Measurements from ENCODE around the gene ASAP2.

ASAP2 gene

DNA sequence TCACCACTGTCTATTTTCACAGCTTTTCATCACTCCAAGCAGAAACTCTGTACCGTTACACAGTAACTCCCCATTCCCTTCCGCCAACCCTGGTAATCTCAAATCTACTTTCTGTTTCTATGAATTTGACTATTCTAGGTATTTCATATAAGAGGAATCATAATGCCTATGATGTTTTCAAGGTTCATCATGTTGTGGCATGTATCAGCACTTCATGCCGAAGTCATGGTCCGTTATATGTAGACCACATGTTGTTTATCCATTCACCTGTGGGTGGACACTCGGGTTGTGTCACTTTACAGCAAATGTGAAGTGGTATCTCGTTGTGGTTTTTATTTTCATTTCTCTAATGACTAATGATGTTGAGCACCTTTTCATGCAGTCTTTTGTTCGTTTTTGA lies 238.5 kb downstream of the ASAP2 start:
- peaks cover 57% of the 10 kb centered on the region for H3K36me3 Mint-ChIP-seq (ENCODE audit: low read depth)
- no peak overlapping the region for H3K4me3 Mint-ChIP-seq
- no peaks in the 10 kb centered on the region for H3K9me3 Mint-ChIP-seq
- peaks cover 8% of the 10 kb centered on the region for H3K4me1 Mint-ChIP-seq (ENCODE audit: low read depth)
- no peaks in the 10 kb centered on the region for H3K27me3 Mint-ChIP-seq
- no peak overlapping the region for H3K27ac Mint-ChIP-seq

DNA sequence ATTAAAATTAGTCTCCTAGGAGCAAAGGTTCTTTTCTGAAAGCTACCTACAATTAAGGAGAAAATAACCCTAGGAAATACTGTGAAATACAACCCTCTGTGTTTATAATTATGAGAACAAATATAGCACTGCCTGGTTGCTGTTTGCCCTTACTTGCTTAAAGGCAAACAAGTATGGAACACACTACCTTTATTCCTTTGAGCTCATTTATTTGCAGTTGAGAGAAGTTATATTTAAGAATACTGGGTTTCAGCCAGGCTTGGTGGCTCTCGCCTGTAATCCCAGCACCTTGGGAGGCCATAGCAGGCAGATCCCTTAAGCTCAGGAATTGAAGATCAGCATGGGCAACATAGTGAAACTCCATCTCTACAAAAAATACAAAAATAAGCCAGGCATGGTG lies 244.6 kb downstream of the ASAP2 start:
- peaks cover 54% of the 10 kb centered on the region for H3K36me3 Mint-ChIP-seq (ENCODE audit: low read depth)
- no peak overlapping the region for H3K4me3 Mint-ChIP-seq
- no peaks in the 10 kb centered on the region for H3K4me1 Mint-ChIP-seq (ENCODE audit: low read depth)
- H3K27me3 Mint-ChIP-seq = no peaks in the 10 kb centered on the region
- H3K27ac Mint-ChIP-seq = no peak overlapping the region
- H3K9me3 Mint-ChIP-seq = no peaks in the 10 kb centered on the region
